Activated CD4-positive, alpha-beta T cell treated with anti-CD3 and anti-CD28 coated beads, Interleukin-2, amount 10 ng/mL, durations not matched to agents 24 days and 14 days (primary cell): ENCODE measurements around the gene AGBL4. TPM values are rescaled to one million over a fixed set of nuclear protein-coding genes. Genes with fewer than 3 reads are reported as not detected.
"Not testable (repeated sequence)": the region's sequence is repeated elsewhere in the genome, so short reads cannot be mapped to it uniquely, and the experiment has no call there.

Experiments used
- DNase-seq: peaks from one replicate; pipeline ENCODE4 v3.0.0; 2022
- H3K27ac Mint-ChIP-seq: one replicate; pipeline ENCODE4 v1.8.0; 2022; ENCODE audit warnings: mild to moderate bottlenecking, mixed read lengths
- H3K27me3 Mint-ChIP-seq: one replicate; pipeline ENCODE4 v1.8.0; 2022; ENCODE audit warnings: mixed read lengths
- H3K36me3 Mint-ChIP-seq: one replicate; pipeline ENCODE4 v1.8.0; 2022; ENCODE audit warnings: low read depth, mild to moderate bottlenecking, mixed read lengths
- H3K4me1 Mint-ChIP-seq: one replicate; pipeline ENCODE4 v1.8.0; 2021; ENCODE audit warnings: mixed read lengths
- H3K4me3 Mint-ChIP-seq: one replicate; pipeline ENCODE4 v1.8.0; 2022; ENCODE audit warnings: mild to moderate bottlenecking, moderate library complexity, mixed read lengths
- H3K9me3 Mint-ChIP-seq: one replicate; pipeline ENCODE4 v1.8.0; 2021; ENCODE audit warnings: mixed read lengths
- intact Hi-C: fragments of 100-400 bp; cut with micrococcal nuclease; formaldehyde crosslinking; loops from one replicate; pipeline ENCODE4 v1.15.1; 2023
- total RNA-seq: library from RNA; stranded (reverse); gene quantifications from 2 replicates; pipeline ENCODE4 v1.2.3, GENCODE V29; 2022

AGBL4 gene
- total RNA-seq, 1 donor from 2014 or later = not detected

- Mint-ChIP-seq H3K9me3 (peaks cover 28% of the 10 kb centered on the region), H3K36me3 (no peaks in the 10 kb centered on the region), H3K27ac (no peak overlapping the region), H3K27me3 (no peaks in the 10 kb centered on the region), H3K4me3 (no peak overlapping the region), H3K4me1 (no peaks in the 10 kb centered on the region)
- intact Hi-C loops = no loop called here
- DNase-seq = no peak
These were observed 181.2 kb downstream of the AGBL4 start for GRCh38 chr1:49842596-49842995.

- peaks cover 24% of the 10 kb centered on the region for H3K9me3 Mint-ChIP-seq
- no peak overlapping the region for H3K27ac Mint-ChIP-seq
- no peaks in the 10 kb centered on the region for H3K4me1 Mint-ChIP-seq
- H3K4me3 Mint-ChIP-seq = no peak overlapping the region
- no peak for DNase-seq
- no peaks in the 10 kb centered on the region for H3K27me3 Mint-ChIP-seq
- intact Hi-C loops = no loop called here
- no peaks in the 10 kb centered on the region for H3K36me3 Mint-ChIP-seq
These were observed 182.0 kb downstream of the AGBL4 start for GRCh38 chr1:49841767-49842166.

GRCh38 chr1:49824261-49824660 lies 199.5 kb downstream of the AGBL4 start:
- H3K4me3 Mint-ChIP-seq = no peak overlapping the region
- H3K36me3 Mint-ChIP-seq = no peaks in the 10 kb centered on the region
- DNase-seq = no peak
- no peaks in the 10 kb centered on the region for H3K27me3 Mint-ChIP-seq
- no peaks in the 10 kb centered on the region for H3K4me1 Mint-ChIP-seq
- no peaks in the 10 kb centered on the region for H3K9me3 Mint-ChIP-seq
- intact Hi-C loops = no loop called here
- no peak overlapping the region for H3K27ac Mint-ChIP-seq

DNA sequence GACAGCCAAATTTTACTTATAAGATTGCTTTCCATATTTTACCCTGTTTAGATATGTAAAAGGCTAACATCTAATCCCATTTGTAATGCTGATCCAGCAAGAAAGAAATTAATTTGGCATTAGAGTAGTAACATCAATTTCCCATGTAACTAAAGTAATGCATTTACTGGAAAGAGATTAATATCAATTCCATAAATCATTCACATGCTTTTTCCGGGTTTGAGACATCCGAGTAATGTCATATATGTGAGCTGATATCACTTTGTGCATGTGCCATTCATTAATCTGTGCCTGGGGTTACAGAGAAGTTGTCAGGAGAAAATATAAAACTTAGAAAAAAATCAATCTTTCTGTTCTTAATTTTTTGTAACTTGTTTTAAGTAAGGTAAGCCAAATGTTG lies 206.1 kb downstream of the AGBL4 start:
- H3K4me1 Mint-ChIP-seq = no peaks in the 10 kb centered on the region

DNA sequence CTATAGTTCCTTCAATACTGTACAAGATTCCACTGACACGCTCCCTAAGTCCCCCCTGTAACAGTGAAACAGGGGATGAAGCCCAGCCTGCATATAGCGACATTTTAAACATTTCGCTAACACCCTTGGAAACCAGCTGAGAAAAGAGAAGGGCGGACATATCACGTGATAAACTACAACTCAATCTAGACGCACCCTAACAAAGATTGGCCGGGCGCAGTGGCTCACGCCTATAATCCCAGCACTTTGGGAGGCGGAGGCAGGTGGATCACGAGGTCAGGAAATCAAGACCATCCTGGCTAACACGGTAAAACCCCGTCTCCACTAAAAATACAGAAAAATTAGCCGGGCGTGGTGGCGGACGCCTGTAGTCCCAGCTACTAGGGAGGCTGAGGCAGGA lies 236.7 kb downstream of the AGBL4 start:
- H3K4me3 Mint-ChIP-seq, intact Hi-C loops, H3K9me3 Mint-ChIP-seq, H3K27ac Mint-ChIP-seq, H3K36me3 Mint-ChIP-seq, DNase-seq, H3K27me3 Mint-ChIP-seq, H3K4me1 Mint-ChIP-seq: not testable (repeated sequence)

More for the DNA sequence above, 206.1 kb downstream of the AGBL4 start:
- Mint-ChIP-seq H3K27me3 (no peaks in the 10 kb centered on the region), H3K9me3 (no peaks in the 10 kb centered on the region), H3K27ac (no peak overlapping the region), H3K36me3 (no peaks in the 10 kb centered on the region), H3K4me3 (no peak overlapping the region)
- DNase-seq = no peak
- intact Hi-C loops = no loop called here

- peaks cover 5% of the 10 kb centered on the region for H3K9me3 Mint-ChIP-seq
- no peak for DNase-seq
- intact Hi-C loops = no loop called here
- H3K36me3 Mint-ChIP-seq = no peaks in the 10 kb centered on the region
- no peak overlapping the region for H3K27ac Mint-ChIP-seq
- no peaks in the 10 kb centered on the region for H3K27me3 Mint-ChIP-seq
- no peaks in the 10 kb centered on the region for H3K4me1 Mint-ChIP-seq
- H3K4me3 Mint-ChIP-seq = no peak overlapping the region
These were observed 258.7 kb downstream of the AGBL4 start for GRCh38 chr1:49765034-49765433.

GRCh38 chr1:49738118-49738517 lies 285.6 kb downstream of the AGBL4 start:
- H3K27me3 Mint-ChIP-seq, H3K4me3 Mint-ChIP-seq, H3K4me1 Mint-ChIP-seq, H3K36me3 Mint-ChIP-seq, intact Hi-C loops, DNase-seq, H3K27ac Mint-ChIP-seq: not testable (repeated sequence)
- H3K9me3 Mint-ChIP-seq = peaks cover 14% of the 10 kb centered on the region

DNA sequence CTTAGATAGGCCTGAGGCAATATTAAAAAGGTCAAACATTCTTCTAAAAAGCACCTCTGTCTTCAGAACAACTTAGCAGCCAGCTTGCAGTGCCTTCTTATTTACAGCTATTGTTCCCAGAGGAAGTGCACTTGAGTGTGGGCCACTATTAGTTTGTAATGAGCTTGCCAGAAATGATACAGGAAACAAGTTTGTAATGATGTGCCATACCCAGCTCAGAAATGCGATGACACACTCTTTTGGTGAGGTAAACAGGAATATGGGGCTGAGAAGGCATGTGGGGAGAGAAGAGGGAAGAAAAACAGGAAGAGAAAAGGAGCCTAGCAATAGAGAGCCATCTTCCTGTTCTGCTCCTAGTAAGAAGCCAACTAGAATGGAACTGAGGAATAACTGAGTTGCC lies 295.4 kb downstream of the AGBL4 start:
- Mint-ChIP-seq H3K9me3 (peaks cover 4% of the 10 kb centered on the region), H3K36me3 (no peaks in the 10 kb centered on the region), H3K4me3 (no peak overlapping the region), H3K27ac (no peak overlapping the region), H3K4me1 (no peaks in the 10 kb centered on the region), H3K27me3 (no peaks in the 10 kb centered on the region)
- DNase-seq = no peak
- intact Hi-C loops = no loop called here

DNA sequence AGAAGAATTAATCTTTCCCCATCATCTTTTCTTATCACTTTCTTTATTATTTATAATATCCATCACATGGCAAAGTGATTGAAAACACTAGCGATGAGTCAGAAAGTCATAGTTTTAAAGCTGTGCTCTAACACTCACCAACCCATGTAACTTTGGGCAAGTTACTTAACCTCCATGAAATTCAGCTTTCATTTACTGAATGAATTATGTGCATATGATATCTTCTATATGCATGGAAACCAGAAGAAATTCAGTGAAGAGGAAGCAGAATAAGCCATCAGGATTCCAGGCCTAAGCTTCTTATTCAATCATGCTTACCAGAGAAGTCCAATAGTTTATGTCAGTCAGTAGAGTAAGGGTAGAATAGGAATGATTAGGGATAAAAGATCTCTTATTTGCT lies 300.1 kb downstream of the AGBL4 start:
- intact Hi-C loops = no loop called here
- H3K27ac Mint-ChIP-seq = no peak overlapping the region
- no peak overlapping the region for H3K4me3 Mint-ChIP-seq
- peaks cover 4% of the 10 kb centered on the region for H3K9me3 Mint-ChIP-seq
- H3K27me3 Mint-ChIP-seq = no peaks in the 10 kb centered on the region
- H3K4me1 Mint-ChIP-seq = no peaks in the 10 kb centered on the region
- DNase-seq = no peak
- H3K36me3 Mint-ChIP-seq = no peaks in the 10 kb centered on the region

GRCh38 chr1:49694251-49694827 lies 329.4 kb downstream of the AGBL4 start:
- intact Hi-C loops = no loop called here
- H3K4me1 Mint-ChIP-seq = no peaks in the 10 kb centered on the region
- H3K27ac Mint-ChIP-seq = no peak overlapping the region
- DNase-seq = no peak
- H3K36me3 Mint-ChIP-seq = no peaks in the 10 kb centered on the region
- H3K4me3 Mint-ChIP-seq = no peak overlapping the region
- H3K9me3 Mint-ChIP-seq = no peaks in the 10 kb centered on the region
- no peaks in the 10 kb centered on the region for H3K27me3 Mint-ChIP-seq

DNA sequence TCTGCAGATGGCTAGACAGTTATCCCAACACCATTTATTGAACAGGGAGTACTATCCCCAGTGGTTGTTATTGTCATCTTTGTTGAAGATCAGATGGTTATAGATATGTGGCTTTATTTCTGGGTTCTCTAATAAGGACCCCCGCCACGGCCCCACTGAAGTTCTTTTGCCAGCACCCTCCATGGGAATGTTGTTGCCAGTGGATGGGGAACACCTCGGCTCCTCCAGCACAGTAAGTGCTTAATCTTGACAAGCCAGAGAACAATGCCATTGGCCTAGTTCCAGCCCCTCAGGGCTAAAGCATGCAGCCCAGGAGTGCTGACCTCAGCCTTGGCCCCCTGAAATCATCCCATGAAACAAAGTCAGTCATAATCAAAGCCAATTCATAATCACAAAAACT lies 337.6 kb downstream of the AGBL4 start:
- Mint-ChIP-seq H3K36me3 (no peaks in the 10 kb centered on the region), H3K4me1 (no peaks in the 10 kb centered on the region), H3K9me3 (peaks cover 6% of the 10 kb centered on the region), H3K4me3 (no peak overlapping the region), H3K27me3 (no peaks in the 10 kb centered on the region), H3K27ac (no peak overlapping the region)
- DNase-seq = no peak
- intact Hi-C loops = no loop called here

- Mint-ChIP-seq H3K4me3 (no peak overlapping the region), H3K36me3 (no peaks in the 10 kb centered on the region), H3K27me3 (no peaks in the 10 kb centered on the region), H3K27ac (no peak overlapping the region), H3K9me3 (no peaks in the 10 kb centered on the region), H3K4me1 (no peaks in the 10 kb centered on the region)
- intact Hi-C loops = no loop called here
- no peak for DNase-seq
These were observed 346.0 kb downstream of the AGBL4 start for GRCh38 chr1:49677706-49678105.

DNA sequence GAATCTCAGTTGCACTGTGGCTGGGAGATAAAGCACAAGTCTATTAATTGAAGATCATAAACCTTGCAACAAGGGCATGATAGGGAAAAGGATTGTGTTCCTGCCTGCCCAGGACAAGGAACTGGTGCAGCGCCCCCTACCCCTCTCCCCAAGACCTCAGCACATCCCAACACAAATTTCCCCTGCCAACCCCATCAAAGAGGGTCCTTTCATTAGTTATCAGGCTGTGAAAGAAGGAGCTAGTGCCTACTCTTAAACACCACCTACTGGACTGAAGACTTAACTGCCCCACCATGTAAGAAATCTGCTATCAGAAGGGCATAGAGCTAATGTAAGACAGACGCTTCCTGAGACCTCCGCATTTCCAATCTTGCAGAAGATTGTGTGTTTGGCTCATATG lies 372.6 kb downstream of the AGBL4 start:
- no peak for DNase-seq
- Mint-ChIP-seq H3K27me3 (no peaks in the 10 kb centered on the region), H3K36me3 (no peaks in the 10 kb centered on the region), H3K27ac (no peak overlapping the region), H3K9me3 (peaks cover 5% of the 10 kb centered on the region), H3K4me1 (no peaks in the 10 kb centered on the region), H3K4me3 (no peak overlapping the region)
- intact Hi-C loops = no loop called here

- H3K9me3 Mint-ChIP-seq = no peaks in the 10 kb centered on the region
- no peaks in the 10 kb centered on the region for H3K27me3 Mint-ChIP-seq
- DNase-seq = no peak
- no peak overlapping the region for H3K4me3 Mint-ChIP-seq
- intact Hi-C loops = no loop called here
- H3K27ac Mint-ChIP-seq = no peak overlapping the region
- H3K36me3 Mint-ChIP-seq = no peaks in the 10 kb centered on the region
- H3K4me1 Mint-ChIP-seq = no peaks in the 10 kb centered on the region
These were observed 393.6 kb downstream of the AGBL4 start for GRCh38 chr1:49630156-49630555.

GRCh38 chr1:49627781-49628180 lies 396.0 kb downstream of the AGBL4 start:
- H3K36me3 Mint-ChIP-seq = no peaks in the 10 kb centered on the region
- intact Hi-C loops = no loop called here
- H3K27me3 Mint-ChIP-seq = no peaks in the 10 kb centered on the region
- no peak for DNase-seq
- H3K4me3 Mint-ChIP-seq = no peak overlapping the region
- H3K4me1 Mint-ChIP-seq = no peaks in the 10 kb centered on the region
- H3K9me3 Mint-ChIP-seq = peaks cover 2% of the 10 kb centered on the region
- no peak overlapping the region for H3K27ac Mint-ChIP-seq
